ENCODE results near the gene AOC1.

DNA sequence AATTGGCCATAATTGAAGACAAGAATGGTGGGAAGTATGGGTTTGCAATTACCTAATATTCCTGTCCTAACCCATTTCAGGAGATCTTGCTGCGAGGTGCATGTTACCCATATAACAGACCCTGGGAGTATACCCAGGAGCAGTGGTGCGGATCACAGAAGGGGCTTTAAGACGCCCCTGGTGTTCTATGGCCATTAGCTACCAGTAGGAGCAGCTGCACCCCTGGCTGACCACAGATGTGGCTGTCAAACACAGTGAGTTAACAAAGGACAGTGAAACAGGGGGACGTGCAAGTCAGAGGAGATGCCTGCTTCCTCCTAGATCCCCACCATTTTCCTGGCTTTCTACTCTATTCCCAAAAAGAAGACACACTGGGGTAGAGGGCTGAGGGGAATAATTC, 25.2 kb downstream of the AOC1 start:
- TF ChIP-seq ZNF34 (CRISPR knock-in tag; IDR thresholded peaks at IDR 0.05; ENCODE audit: borderline replicate concordance), result no peak
- TF ChIP-seq NFE2L2 (IDR thresholded peaks at IDR 0.05; ENCODE audit: low read length), result no peak
- TF ChIP-seq ZBTB3 (CRISPR knock-in tag; IDR thresholded peaks at IDR 0.05; ENCODE audit: borderline replicate concordance, low read depth), result no peak
- TF ChIP-seq, protein P1, sequence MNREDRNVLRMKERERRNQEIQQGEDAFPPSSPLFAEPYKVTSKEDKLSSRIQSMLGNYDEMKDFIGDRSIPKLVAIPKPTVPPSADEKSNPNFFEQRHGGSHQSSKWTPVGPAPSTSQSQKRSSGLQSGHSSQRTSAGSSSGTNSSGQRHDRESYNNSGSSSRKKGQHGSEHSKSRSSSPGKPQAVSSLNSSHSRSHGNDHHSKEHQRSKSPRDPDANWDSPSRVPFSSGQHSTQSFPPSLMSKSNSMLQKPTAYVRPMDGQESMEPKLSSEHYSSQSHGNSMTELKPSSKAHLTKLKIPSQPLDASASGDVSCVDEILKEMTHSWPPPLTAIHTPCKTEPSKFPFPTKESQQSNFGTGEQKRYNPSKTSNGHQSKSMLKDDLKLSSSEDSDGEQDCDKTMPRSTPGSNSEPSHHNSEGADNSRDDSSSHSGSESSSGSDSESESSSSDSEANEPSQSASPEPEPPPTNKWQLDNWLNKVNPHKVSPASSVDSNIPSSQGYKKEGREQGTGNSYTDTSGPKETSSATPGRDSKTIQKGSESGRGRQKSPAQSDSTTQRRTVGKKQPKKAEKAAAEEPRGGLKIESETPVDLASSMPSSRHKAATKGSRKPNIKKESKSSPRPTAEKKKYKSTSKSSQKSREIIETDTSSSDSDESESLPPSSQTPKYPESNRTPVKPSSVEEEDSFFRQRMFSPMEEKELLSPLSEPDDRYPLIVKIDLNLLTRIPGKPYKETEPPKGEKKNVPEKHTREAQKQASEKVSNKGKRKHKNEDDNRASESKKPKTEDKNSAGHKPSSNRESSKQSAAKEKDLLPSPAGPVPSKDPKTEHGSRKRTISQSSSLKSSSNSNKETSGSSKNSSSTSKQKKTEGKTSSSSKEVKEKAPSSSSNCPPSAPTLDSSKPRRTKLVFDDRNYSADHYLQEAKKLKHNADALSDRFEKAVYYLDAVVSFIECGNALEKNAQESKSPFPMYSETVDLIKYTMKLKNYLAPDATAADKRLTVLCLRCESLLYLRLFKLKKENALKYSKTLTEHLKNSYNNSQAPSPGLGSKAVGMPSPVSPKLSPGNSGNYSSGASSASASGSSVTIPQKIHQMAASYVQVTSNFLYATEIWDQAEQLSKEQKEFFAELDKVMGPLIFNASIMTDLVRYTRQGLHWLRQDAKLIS (CRISPR knock-in tag; IDR thresholded peaks at IDR 0.05), result no peak
- TF ChIP-seq, protein P2, sequence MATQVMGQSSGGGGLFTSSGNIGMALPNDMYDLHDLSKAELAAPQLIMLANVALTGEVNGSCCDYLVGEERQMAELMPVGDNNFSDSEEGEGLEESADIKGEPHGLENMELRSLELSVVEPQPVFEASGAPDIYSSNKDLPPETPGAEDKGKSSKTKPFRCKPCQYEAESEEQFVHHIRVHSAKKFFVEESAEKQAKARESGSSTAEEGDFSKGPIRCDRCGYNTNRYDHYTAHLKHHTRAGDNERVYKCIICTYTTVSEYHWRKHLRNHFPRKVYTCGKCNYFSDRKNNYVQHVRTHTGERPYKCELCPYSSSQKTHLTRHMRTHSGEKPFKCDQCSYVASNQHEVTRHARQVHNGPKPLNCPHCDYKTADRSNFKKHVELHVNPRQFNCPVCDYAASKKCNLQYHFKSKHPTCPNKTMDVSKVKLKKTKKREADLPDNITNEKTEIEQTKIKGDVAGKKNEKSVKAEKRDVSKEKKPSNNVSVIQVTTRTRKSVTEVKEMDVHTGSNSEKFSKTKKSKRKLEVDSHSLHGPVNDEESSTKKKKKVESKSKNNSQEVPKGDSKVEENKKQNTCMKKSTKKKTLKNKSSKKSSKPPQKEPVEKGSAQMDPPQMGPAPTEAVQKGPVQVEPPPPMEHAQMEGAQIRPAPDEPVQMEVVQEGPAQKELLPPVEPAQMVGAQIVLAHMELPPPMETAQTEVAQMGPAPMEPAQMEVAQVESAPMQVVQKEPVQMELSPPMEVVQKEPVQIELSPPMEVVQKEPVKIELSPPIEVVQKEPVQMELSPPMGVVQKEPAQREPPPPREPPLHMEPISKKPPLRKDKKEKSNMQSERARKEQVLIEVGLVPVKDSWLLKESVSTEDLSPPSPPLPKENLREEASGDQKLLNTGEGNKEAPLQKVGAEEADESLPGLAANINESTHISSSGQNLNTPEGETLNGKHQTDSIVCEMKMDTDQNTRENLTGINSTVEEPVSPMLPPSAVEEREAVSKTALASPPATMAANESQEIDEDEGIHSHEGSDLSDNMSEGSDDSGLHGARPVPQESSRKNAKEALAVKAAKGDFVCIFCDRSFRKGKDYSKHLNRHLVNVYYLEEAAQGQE (IDR thresholded peaks at IDR 0.05; ENCODE audit: borderline replicate concordance in 1 of 2, low read depth in 1 of 2, low read length in 2 of 2), result no peak
- TF ChIP-seq, protein P3, sequence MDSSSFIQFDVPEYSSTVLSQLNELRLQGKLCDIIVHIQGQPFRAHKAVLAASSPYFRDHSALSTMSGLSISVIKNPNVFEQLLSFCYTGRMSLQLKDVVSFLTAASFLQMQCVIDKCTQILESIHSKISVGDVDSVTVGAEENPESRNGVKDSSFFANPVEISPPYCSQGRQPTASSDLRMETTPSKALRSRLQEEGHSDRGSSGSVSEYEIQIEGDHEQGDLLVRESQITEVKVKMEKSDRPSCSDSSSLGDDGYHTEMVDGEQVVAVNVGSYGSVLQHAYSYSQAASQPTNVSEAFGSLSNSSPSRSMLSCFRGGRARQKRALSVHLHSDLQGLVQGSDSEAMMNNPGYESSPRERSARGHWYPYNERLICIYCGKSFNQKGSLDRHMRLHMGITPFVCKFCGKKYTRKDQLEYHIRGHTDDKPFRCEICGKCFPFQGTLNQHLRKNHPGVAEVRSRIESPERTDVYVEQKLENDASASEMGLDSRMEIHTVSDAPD (CRISPR knock-in tag; IDR thresholded peaks at IDR 0.05), result no peak
- TF ChIP-seq, protein P4, sequence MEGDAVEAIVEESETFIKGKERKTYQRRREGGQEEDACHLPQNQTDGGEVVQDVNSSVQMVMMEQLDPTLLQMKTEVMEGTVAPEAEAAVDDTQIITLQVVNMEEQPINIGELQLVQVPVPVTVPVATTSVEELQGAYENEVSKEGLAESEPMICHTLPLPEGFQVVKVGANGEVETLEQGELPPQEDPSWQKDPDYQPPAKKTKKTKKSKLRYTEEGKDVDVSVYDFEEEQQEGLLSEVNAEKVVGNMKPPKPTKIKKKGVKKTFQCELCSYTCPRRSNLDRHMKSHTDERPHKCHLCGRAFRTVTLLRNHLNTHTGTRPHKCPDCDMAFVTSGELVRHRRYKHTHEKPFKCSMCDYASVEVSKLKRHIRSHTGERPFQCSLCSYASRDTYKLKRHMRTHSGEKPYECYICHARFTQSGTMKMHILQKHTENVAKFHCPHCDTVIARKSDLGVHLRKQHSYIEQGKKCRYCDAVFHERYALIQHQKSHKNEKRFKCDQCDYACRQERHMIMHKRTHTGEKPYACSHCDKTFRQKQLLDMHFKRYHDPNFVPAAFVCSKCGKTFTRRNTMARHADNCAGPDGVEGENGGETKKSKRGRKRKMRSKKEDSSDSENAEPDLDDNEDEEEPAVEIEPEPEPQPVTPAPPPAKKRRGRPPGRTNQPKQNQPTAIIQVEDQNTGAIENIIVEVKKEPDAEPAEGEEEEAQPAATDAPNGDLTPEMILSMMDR (CRISPR knock-in tag; IDR thresholded peaks at IDR 0.05), result no peak
- no peak for TF ChIP-seq SAFB2 (CRISPR knock-in tag; IDR thresholded peaks at IDR 0.05; ENCODE audit: borderline replicate concordance, low read depth)
- no peak for TF ChIP-seq ZNF124 (CRISPR knock-in tag; IDR thresholded peaks at IDR 0.05)

Data from HepG2 (cell line).